ENCODE data around the gene C7.

C7 gene

GRCh38 chr5:40937075-40937474 lies 27.8 kb downstream of the C7 start:
- no peak overlapping the region for H3K27ac ChIP-seq
- TF ChIP-seq, protein P1, sequence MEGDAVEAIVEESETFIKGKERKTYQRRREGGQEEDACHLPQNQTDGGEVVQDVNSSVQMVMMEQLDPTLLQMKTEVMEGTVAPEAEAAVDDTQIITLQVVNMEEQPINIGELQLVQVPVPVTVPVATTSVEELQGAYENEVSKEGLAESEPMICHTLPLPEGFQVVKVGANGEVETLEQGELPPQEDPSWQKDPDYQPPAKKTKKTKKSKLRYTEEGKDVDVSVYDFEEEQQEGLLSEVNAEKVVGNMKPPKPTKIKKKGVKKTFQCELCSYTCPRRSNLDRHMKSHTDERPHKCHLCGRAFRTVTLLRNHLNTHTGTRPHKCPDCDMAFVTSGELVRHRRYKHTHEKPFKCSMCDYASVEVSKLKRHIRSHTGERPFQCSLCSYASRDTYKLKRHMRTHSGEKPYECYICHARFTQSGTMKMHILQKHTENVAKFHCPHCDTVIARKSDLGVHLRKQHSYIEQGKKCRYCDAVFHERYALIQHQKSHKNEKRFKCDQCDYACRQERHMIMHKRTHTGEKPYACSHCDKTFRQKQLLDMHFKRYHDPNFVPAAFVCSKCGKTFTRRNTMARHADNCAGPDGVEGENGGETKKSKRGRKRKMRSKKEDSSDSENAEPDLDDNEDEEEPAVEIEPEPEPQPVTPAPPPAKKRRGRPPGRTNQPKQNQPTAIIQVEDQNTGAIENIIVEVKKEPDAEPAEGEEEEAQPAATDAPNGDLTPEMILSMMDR (conservative IDR thresholded peaks at IDR 0.05) = no peak

DNA sequence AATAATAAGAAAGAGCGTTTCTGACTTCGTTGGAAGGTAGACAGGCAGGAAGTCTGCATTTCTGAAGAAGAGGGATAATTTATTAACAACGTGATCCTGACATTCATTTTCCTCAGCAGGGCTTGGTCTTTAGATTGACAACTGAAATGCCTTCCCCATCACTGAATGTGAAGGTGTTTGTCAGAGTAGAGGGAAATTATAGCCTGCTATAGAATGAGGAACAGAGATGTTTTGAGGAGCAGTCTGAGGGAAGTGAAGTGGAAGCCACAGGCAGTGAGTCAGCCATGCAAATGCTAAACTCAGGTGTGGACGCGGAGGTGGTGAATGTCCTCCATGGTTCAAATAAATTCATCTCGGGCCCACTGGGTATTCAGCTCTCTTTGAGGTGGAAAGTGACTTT lies 30.5 kb downstream of the C7 start:
- TF ChIP-seq, protein P1 (conservative IDR thresholded peaks at IDR 0.05) = no peak
- no peak overlapping the region for H3K27ac ChIP-seq

- no peak overlapping the region for H3K27ac ChIP-seq
Measured at GRCh38 chr5:40945111-40945510, 35.8 kb downstream of the C7 start.

DNA sequence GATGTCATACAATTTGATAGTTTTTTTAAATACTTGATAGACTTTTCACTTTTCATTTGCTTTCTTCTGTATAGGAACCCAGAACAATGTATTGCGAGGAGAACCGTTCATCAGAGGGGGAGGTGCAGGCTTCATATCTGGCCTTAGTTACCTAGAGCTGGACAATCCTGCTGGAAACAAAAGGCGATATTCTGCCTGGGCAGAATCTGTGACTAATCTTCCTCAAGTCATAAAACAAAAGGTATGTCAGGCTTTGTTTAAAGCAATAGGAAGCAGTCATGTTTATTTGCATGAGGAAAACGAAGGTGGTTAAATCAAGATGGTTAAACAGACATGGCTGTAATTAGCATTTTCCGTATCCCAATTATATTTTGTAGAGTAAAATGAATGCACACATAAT lies 46.0 kb downstream of the C7 start:
- H3K27ac ChIP-seq = no peak overlapping the region
- TF ChIP-seq, protein P1 (conservative IDR thresholded peaks at IDR 0.05) = no peak

More at GRCh38 chr5:40945111-40945510, 35.8 kb downstream of the C7 start:
- TF ChIP-seq, protein P1 (conservative IDR thresholded peaks at IDR 0.05) = no peak

- TF ChIP-seq, protein P1 (conservative IDR thresholded peaks at IDR 0.05) = no peak
- H3K27ac ChIP-seq = no peak overlapping the region
Measured at GRCh38 chr5:40957048-40957447, 47.8 kb downstream of the C7 start.

GRCh38 chr5:40958811-40959210 lies 49.5 kb downstream of the C7 start:
- H3K27ac ChIP-seq = no peak overlapping the region
- TF ChIP-seq, protein P1 (conservative IDR thresholded peaks at IDR 0.05) = no peak

- TF ChIP-seq, protein P1 (conservative IDR thresholded peaks at IDR 0.05) = no peak
- H3K27ac ChIP-seq = no peak overlapping the region
Measured at GRCh38 chr5:40960037-40960436, 50.7 kb downstream of the C7 start.
